HepG2 (cell line): Measurements from ENCODE around the gene FAM78B.

Experiments
- ESRRA ChIP-seq: sonication (generic); formaldehyde crosslinking; IDR thresholded peaks from 2 replicates; pipeline ENCODE4 v1.5.1; 2020; ENCODE audit warnings: mild to moderate bottlenecking, low read depth, missing genetic modification reagents
- MIXL1 ChIP-seq: IDR thresholded peaks from 2 replicates; pipeline ENCODE4 v1.6.1; 2016
- MXI1 ChIP-seq: IDR thresholded peaks from 3 replicates; pipeline ENCODE4 v1.6.1; 2012; ENCODE audit warnings: low read depth, low read length, inconsistent platforms, borderline replicate concordance
- NCOR1 ChIP-seq: fragments of 200-600 bp; sonication (generic); IDR thresholded peaks from 2 replicates; pipeline ENCODE4 v1.7.0; 2017; ENCODE audit warnings: antibody characterized with exemption, low read length, borderline replicate concordance
- NFKB2 ChIP-seq: sonication (generic); formaldehyde crosslinking; IDR thresholded peaks from 2 replicates; pipeline ENCODE4 v1.4.0; 2020; ENCODE audit warnings: missing genetic modification reagents, borderline replicate concordance
- NFYB ChIP-seq: sonication (generic); formaldehyde crosslinking; IDR thresholded peaks from 2 replicates; pipeline ENCODE4 v1.4.0; 2020; ENCODE audit warnings: missing genetic modification reagents
- RELA ChIP-seq: sonication (generic); formaldehyde crosslinking; IDR thresholded peaks from 2 replicates; pipeline ENCODE4 v1.4.0; 2020; ENCODE audit warnings: missing genetic modification reagents
- SUZ12 ChIP-seq: fragments of 150-350 bp; IDR thresholded peaks from 2 replicates; pipeline ENCODE4 v1.6.1; 2014; ENCODE audit warnings: low read depth, low read length
- TAF1 ChIP-seq: sonication (generic); formaldehyde crosslinking; IDR thresholded peaks from 2 replicates; pipeline ENCODE4 v1.4.0; 2020; ENCODE audit warnings: missing genetic modification reagents
- TCF7 ChIP-seq: sonication (generic); IDR thresholded peaks from 2 replicates; pipeline ENCODE4 v1.6.1; 2016; ENCODE audit warnings: antibody characterized with exemption, low read depth
- TMF1 ChIP-seq: sonication (generic); formaldehyde crosslinking; IDR thresholded peaks from 2 replicates; pipeline ENCODE4 v1.8.1; 2022; ENCODE audit warnings: low read depth, missing genetic modification reagents
- ZNF776 ChIP-seq: sonication (generic); formaldehyde crosslinking; IDR thresholded peaks from 2 replicates; pipeline ENCODE4 v1.4.0; 2020; ENCODE audit warnings: mild to moderate bottlenecking, missing genetic modification reagents
- TF ChIP-seq, protein P1 (sequence below): IDR thresholded peaks from 2 replicates; pipeline ENCODE4 v1.6.1; 2016; ENCODE audit warnings: missing compliant biosample characterization, missing genetic modification reagents, borderline replicate concordance

DNA sequence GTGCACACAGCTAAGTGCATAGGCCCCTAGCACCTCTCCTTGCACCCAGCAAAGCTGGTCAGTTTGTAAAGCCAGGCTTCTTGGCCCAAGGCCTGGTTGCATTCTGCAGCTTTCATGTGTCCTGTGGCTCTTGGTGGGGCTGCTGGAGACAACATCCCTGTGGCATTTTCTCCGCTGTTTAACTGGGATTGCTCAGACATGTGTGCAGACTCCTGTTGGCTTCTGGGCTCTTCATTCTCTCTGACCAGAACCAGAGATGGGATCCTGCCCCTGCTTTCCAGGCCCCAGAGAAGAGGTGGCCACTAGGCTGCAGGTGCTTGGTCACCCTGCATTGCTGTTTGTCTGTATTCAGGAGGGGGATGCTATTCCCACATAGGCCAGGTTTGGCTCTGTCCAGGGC, 50.8 kb downstream of the FAM78B start:
- TF ChIP-seq, protein P1, sequence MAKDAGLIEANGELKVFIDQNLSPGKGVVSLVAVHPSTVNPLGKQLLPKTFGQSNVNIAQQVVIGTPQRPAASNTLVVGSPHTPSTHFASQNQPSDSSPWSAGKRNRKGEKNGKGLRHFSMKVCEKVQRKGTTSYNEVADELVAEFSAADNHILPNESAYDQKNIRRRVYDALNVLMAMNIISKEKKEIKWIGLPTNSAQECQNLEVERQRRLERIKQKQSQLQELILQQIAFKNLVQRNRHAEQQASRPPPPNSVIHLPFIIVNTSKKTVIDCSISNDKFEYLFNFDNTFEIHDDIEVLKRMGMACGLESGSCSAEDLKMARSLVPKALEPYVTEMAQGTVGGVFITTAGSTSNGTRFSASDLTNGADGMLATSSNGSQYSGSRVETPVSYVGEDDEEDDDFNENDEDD (CRISPR knock-in tag): no peak
- TF ChIP-seq SUZ12 (no peak), MXI1 (no peak), MIXL1 (CRISPR knock-in tag) (no peak), NFYB (CRISPR knock-in tag) (no peak), TMF1 (CRISPR knock-in tag) (no peak), TAF1 (CRISPR knock-in tag) (no peak), NFKB2 (CRISPR knock-in tag) (no peak), ZNF776 (CRISPR knock-in tag) (no peak), TCF7 (no peak), NCOR1 (no peak), ESRRA (no peak), RELA (CRISPR knock-in tag) (no peak)
